IPS-NIHi7 (cell line): ENCODE measurements around the gene ZNF365.
"Not testable (repeated sequence)": the region's sequence is repeated elsewhere in the genome, so short reads cannot be mapped to it uniquely, and the experiment has no call there.

Experiments used
- DNase-seq: peaks from one replicate; pipeline ENCODE4 v3.0.0; 2012; ENCODE audit warnings: mixed read lengths; ENCODE audit errors: extremely low spot score

The ZNF365 gene

GRCh38 chr10:62373995-62374861, at the start of gene ZNF365:
Gene ZNF365, plus strand, starts transcription at chr10:62374369. Its CDS starts 1,825 bp downstream, at chr10:62376194.
- DNase-seq = peak; percentile 69

- DNase-seq = no peak
Measured at GRCh38 chr10:62326176-62326575, 48.0 kb upstream of the ZNF365 start.

GRCh38 chr10:62327885-62328284, 46.3 kb upstream of the ZNF365 start:
- DNase-seq = no peak

- no peak for DNase-seq
Measured at GRCh38 chr10:62330213-62330612, 44.0 kb upstream of the ZNF365 start.

GRCh38 chr10:62332406-62332805, 41.8 kb upstream of the ZNF365 start:
- no peak for DNase-seq

GRCh38 chr10:62333135-62333889, 40.9 kb upstream of the ZNF365 start:
- no peak for DNase-seq

GRCh38 chr10:62333988-62334682, 40.0 kb upstream of the ZNF365 start:
- no peak for DNase-seq

- no peak for DNase-seq
Measured at GRCh38 chr10:62335326-62335725, 38.8 kb upstream of the ZNF365 start.

- DNase-seq = no peak
Measured at GRCh38 chr10:62336404-62336803, 37.8 kb upstream of the ZNF365 start.

GRCh38 chr10:62341419-62341818, 32.8 kb upstream of the ZNF365 start:
- no peak for DNase-seq

- no peak for DNase-seq
Measured at GRCh38 chr10:62343000-62343399, 31.2 kb upstream of the ZNF365 start.

GRCh38 chr10:62348029-62348428, 26.1 kb upstream of the ZNF365 start:
- DNase-seq = no peak

GRCh38 chr10:62352356-62352970, 21.7 kb upstream of the ZNF365 start:
- DNase-seq = no peak

- no peak for DNase-seq
Measured at GRCh38 chr10:62354916-62355315, 19.3 kb upstream of the ZNF365 start.

- no peak for DNase-seq
Measured at GRCh38 chr10:62356447-62356846, 17.7 kb upstream of the ZNF365 start.

GRCh38 chr10:62358151-62358550, 16.0 kb upstream of the ZNF365 start:
- DNase-seq = not testable (repeated sequence)

- DNase-seq = no peak
Measured at GRCh38 chr10:62373639-62373994, 552 bp upstream of the ZNF365 start.

GRCh38 chr10:62374862-62375710, 917 bp downstream of the ZNF365 start:
- DNase-seq = no peak

- no peak for DNase-seq
Measured at GRCh38 chr10:62376071-62377025, 2.2 kb downstream of the ZNF365 start.

GRCh38 chr10:62377026-62377415, 2.9 kb downstream of the ZNF365 start:
- DNase-seq = no peak
